RWPE2 (cell line): ENCODE results near the gene DUSP16.
"Not testable (repeated sequence)": the region's sequence is repeated elsewhere in the genome, so short reads cannot be mapped to it uniquely, and the experiment has no call there.

Source experiments
- ATAC-seq: fragments of 200-7000 bp; cut with Tn5 transposase; 3 replicates; pipeline ENCODE4 v1.9.1; 2021; ENCODE audit warnings: low read depth
- DNase-seq: peaks from one replicate; pipeline ENCODE4 v3.0.0-alpha.2; 2020; ENCODE audit warnings: low spot score
- H3K27ac ChIP-seq: fragments of 450-650 bp; 2 replicates; pipeline ENCODE4 v1.5.1; 2017; ENCODE audit warnings: mild to moderate bottlenecking; ENCODE audit not compliant: poor library complexity, severe bottlenecking
- H3K27me3 ChIP-seq: fragments of 250-450 bp; sonication (Bioruptor Pico); 2 replicates; pipeline ENCODE4 v1.5.1; 2021; ENCODE audit warnings: mild to moderate bottlenecking, moderate library complexity; ENCODE audit not compliant: insufficient read depth, poor library complexity, severe bottlenecking
- H3K36me3 ChIP-seq: fragments of 250-450 bp; sonication (Bioruptor Pico); 2 replicates; pipeline ENCODE4 v1.5.1; 2020; ENCODE audit warnings: low read depth, mild to moderate bottlenecking, moderate library complexity
- H3K4me1 ChIP-seq: fragments of 250-450 bp; sonication (Bioruptor Pico); 2 replicates; pipeline ENCODE4 v1.5.1; 2021; ENCODE audit warnings: mild to moderate bottlenecking, moderate library complexity; ENCODE audit not compliant: insufficient read depth, poor library complexity, severe bottlenecking
- H3K4me3 ChIP-seq: fragments of 250-450 bp; sonication (Bioruptor Pico); 2 replicates; pipeline ENCODE4 v1.5.1; 2021; ENCODE audit warnings: mild to moderate bottlenecking, moderate library complexity; ENCODE audit not compliant: severe bottlenecking
- H3K9me3 ChIP-seq: fragments of 250-450 bp; sonication (Bioruptor Pico); 2 replicates; pipeline ENCODE4 v1.5.1; 2021; ENCODE audit warnings: mild to moderate bottlenecking, moderate library complexity; ENCODE audit not compliant: severe bottlenecking
- TF ChIP-seq, protein P1 (sequence below): fragments of 450-650 bp; IDR thresholded peaks from one replicate; pipeline ENCODE4 v1.5.1; 2017; ENCODE audit warnings: mild to moderate bottlenecking, moderate library complexity; ENCODE audit not compliant: poor library complexity, severe bottlenecking

Gene DUSP16

DNA sequence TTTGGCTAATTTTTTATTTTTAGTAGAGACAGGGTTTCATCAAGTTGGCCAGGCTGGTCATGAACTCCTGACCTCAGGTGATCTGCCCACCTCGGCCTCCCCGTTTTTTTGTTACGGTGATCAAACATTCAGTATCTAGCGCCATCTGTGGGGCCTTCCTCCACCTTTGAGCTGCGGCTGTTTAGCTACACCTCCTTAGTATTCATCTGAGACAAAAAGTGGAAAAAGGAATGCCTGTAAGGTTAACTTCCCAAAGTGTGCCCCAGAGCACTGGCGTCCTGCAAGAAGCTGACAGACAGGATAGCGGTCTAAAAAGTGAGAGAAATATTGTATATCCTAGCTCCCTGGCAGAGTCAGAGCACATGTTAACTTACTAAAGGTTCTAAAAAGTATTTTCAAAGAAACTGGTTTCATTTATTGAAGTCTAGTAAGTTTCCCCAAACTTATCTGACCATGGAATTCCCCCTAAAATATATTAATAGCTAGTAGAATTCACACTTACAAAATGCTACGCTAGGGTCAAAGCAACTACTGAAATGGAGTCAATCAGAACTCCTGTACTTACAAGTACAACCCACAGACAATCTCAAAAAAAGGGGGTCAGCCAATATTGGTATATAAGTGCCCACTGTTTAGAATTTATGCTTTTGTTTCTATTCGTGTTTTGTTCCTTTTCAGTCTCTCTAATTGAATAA, 59.1 kb downstream of the DUSP16 start:
- TF ChIP-seq, protein P1, sequence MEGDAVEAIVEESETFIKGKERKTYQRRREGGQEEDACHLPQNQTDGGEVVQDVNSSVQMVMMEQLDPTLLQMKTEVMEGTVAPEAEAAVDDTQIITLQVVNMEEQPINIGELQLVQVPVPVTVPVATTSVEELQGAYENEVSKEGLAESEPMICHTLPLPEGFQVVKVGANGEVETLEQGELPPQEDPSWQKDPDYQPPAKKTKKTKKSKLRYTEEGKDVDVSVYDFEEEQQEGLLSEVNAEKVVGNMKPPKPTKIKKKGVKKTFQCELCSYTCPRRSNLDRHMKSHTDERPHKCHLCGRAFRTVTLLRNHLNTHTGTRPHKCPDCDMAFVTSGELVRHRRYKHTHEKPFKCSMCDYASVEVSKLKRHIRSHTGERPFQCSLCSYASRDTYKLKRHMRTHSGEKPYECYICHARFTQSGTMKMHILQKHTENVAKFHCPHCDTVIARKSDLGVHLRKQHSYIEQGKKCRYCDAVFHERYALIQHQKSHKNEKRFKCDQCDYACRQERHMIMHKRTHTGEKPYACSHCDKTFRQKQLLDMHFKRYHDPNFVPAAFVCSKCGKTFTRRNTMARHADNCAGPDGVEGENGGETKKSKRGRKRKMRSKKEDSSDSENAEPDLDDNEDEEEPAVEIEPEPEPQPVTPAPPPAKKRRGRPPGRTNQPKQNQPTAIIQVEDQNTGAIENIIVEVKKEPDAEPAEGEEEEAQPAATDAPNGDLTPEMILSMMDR, result no peak
- Histone ChIP-seq H3K4me1 (no peaks in the 10 kb centered on the region), H3K36me3 (no peaks in the 10 kb centered on the region), H3K27me3 (no peaks in the 10 kb centered on the region), H3K27ac (no peak overlapping the region), H3K4me3 (no peak overlapping the region), H3K9me3 (no peaks in the 10 kb centered on the region)
- ATAC-seq, result no peak
- no peak for DNase-seq

DNA sequence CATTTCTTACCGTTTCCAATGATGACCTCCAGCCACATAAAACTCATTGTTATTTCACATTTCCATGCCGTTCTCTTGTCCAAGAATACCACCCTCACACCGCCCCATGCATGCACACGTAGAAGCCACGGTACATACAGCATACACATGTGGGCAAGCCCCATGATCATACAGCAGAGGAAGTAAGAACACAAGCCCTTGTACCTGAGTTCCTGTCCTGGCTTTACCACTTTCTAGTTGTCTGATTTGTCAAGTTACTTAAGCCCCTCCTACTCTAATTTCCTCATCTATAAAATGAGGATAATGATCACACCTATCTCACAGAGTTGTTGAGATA, 59.9 kb downstream of the DUSP16 start:
- Histone ChIP-seq H3K27me3 (no peaks in the 10 kb centered on the region), H3K27ac (no peak overlapping the region), H3K9me3 (no peaks in the 10 kb centered on the region), H3K36me3 (no peaks in the 10 kb centered on the region), H3K4me1 (no peaks in the 10 kb centered on the region), H3K4me3 (no peak overlapping the region)
- TF ChIP-seq, protein P1, result no peak
- ATAC-seq, result no peak
- DNase-seq, result no peak

DNA sequence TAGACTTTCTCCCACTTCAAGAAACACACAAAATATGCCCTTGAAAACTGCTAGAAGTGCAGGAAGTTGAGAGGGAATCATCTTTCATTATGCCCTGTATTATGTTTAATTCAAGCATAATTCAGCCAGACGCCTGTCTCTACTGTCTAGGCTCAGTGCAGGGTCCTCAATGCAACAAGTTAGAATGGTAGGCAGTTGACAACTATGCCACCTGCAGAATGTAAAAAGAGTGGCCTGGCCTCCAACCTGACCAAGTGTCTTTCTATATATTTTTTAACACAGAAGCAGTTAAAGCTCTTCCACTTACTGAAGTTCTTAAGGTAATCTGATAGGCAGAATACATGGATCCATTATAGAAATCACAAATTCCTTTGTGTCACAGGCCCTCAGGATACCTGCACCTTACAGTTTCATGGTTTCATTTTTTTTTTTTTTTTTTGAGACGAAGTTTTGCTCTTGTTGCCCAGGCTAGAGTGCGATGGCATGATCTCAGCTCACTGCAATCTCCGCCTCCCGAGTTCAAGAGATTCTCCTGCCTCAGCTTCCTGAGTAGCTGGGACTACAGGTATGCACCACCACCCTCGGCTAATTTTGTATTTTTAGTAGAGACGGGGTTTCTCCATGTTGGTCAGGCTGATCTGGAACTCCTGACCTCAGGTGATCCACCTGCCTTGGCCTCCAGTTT, 60.4 kb downstream of the DUSP16 start:
- not testable (repeated sequence) for H3K4me1 ChIP-seq, H3K27me3 ChIP-seq, H3K36me3 ChIP-seq, DNase-seq, H3K27ac ChIP-seq, H3K9me3 ChIP-seq, H3K4me3 ChIP-seq, ATAC-seq

DNA sequence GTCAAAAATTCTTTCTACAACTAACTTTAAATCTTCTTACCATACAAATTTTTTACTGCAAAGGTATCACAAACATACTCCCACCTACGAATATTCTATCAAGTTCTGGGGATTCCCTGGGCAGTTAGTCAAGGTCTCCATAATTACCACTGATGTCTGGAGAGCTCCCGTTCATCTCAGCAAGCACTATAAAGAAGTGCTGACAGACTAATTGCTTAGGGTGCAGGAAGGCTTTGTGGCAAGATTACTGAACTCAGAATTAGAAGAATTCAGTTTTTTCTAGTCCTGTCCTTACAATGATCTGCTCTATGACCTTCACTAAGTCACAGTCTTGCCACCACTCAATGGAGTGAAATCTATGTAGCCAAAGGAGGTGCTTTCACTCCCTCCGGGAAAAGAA, 61.5 kb downstream of the DUSP16 start:
- DNase-seq (no peak), ATAC-seq (no peak)
- no peaks in the 10 kb centered on the region for H3K27me3 ChIP-seq
- TF ChIP-seq, protein P1, result no peak
- no peaks in the 10 kb centered on the region for H3K9me3 ChIP-seq
- H3K4me1 ChIP-seq, result no peaks in the 10 kb centered on the region
- no peak overlapping the region for H3K4me3 ChIP-seq
- H3K27ac ChIP-seq, result no peak overlapping the region
- no peaks in the 10 kb centered on the region for H3K36me3 ChIP-seq

DNA sequence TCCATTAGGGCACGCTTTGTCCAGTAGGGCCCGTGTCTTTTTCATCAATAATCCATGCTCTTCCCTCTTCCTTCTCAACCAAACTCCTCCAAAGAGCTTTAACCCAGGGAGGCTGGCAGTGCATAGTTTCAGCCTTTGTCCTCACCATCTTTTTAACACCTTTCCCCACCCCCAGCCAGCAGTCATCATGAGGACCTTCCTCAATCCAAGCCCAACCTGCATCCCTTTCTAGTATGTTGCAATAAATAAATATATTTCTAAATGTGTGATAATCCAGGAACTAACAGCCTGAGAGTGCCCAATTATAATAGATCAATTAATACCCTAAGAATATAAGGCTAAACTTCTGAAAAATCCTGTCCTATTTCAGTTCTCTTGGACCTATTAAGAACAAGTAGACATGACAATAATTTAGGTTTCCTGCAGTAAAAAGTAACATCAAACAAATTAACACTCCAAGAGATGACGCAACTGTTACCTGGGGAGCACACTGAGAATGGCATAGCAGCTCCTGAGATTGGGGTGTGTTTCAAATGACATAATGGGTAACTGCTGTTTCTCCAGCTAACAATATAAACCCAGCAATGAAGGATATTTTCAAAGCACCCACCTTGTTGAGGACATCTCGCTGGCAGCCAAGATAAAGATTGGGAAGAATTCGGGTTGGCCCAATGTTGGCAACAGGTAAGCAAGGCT, 62.6 kb downstream of the DUSP16 start:
- Histone ChIP-seq H3K36me3 (no peaks in the 10 kb centered on the region), H3K4me1 (no peaks in the 10 kb centered on the region), H3K9me3 (no peaks in the 10 kb centered on the region), H3K27ac (no peak overlapping the region), H3K4me3 (no peak overlapping the region), H3K27me3 (no peaks in the 10 kb centered on the region)
- ATAC-seq (no peak), DNase-seq (no peak)
- TF ChIP-seq, protein P1, result no peak
